Activated CD8-positive, alpha-beta memory T cell treated with anti-CD3 and anti-CD28 coated beads for 4 hours (primary cell): Measurements from ENCODE around the gene STBD1.
"Not testable (repeated sequence)": the region's sequence is repeated elsewhere in the genome, so short reads cannot be mapped to it uniquely, and the experiment has no call there.

Source experiments
- DNase-seq, 2 donors: peaks; one replicate each; pipeline ENCODE4 v3.0.0-alpha.2; 2020; ENCODE audit warnings: low read depth in 2 of 2

Gene STBD1

GRCh38 chr4:76283900-76284299, 22.6 kb upstream of the STBD1 start:
- no peak for DNase-seq

- DNase-seq: not testable (repeated sequence)
These were observed 18.7 kb upstream of the STBD1 start for GRCh38 chr4:76287811-76288210.

GRCh38 chr4:76292730-76293129, 13.8 kb upstream of the STBD1 start:
- no peak for DNase-seq

GRCh38 chr4:76293772-76294171, 12.8 kb upstream of the STBD1 start:
- DNase-seq: no peak

GRCh38 chr4:76296286-76296820, 10.2 kb upstream of the STBD1 start:
- no peak for DNase-seq

- DNase-seq: no peak
These were observed 8.3 kb upstream of the STBD1 start for GRCh38 chr4:76298227-76298626.

GRCh38 chr4:76300012-76300411, 6.5 kb upstream of the STBD1 start:
- DNase-seq: no peak

- no peak for DNase-seq
These were observed 5.3 kb upstream of the STBD1 start for GRCh38 chr4:76301068-76301774.

- DNase-seq: no peak
These were observed 4.8 kb upstream of the STBD1 start for GRCh38 chr4:76301775-76302162.

- no peak for DNase-seq
These were observed 3.6 kb upstream of the STBD1 start for GRCh38 chr4:76302826-76303438.

- DNase-seq: no peak
These were observed 1.4 kb upstream of the STBD1 start for GRCh38 chr4:76305033-76305687.

GRCh38 chr4:76306882-76307659, 538 bp downstream of the STBD1 start:
- DNase-seq: no peak

- no peak for DNase-seq
These were observed 1.1 kb downstream of the STBD1 start for GRCh38 chr4:76307660-76308014.

GRCh38 chr4:76308548-76308947, 2.0 kb downstream of the STBD1 start:
- no peak for DNase-seq

GRCh38 chr4:76309939-76310550, 3.5 kb downstream of the STBD1 start:
- no peak for DNase-seq

GRCh38 chr4:76310683-76311082, 4.2 kb downstream of the STBD1 start:
- no peak for DNase-seq

- no peak for DNase-seq
These were observed 5.4 kb downstream of the STBD1 start for GRCh38 chr4:76311896-76312331.

GRCh38 chr4:76312457-76312856, 5.9 kb downstream of the STBD1 start:
- no peak for DNase-seq

- DNase-seq: no peak
These were observed 7.0 kb downstream of the STBD1 start for GRCh38 chr4:76313547-76313946.

- no peak for DNase-seq
These were observed 8.9 kb downstream of the STBD1 start for GRCh38 chr4:76315267-76315918.

- no peak for DNase-seq
These were observed 9.6 kb downstream of the STBD1 start for GRCh38 chr4:76316131-76316530.
